ENCODE results near the gene NVL.
"Not testable (repeated sequence)": the region's sequence is repeated elsewhere in the genome, so short reads cannot be mapped to it uniquely, and the experiment has no call there.

The NVL gene

DNA sequence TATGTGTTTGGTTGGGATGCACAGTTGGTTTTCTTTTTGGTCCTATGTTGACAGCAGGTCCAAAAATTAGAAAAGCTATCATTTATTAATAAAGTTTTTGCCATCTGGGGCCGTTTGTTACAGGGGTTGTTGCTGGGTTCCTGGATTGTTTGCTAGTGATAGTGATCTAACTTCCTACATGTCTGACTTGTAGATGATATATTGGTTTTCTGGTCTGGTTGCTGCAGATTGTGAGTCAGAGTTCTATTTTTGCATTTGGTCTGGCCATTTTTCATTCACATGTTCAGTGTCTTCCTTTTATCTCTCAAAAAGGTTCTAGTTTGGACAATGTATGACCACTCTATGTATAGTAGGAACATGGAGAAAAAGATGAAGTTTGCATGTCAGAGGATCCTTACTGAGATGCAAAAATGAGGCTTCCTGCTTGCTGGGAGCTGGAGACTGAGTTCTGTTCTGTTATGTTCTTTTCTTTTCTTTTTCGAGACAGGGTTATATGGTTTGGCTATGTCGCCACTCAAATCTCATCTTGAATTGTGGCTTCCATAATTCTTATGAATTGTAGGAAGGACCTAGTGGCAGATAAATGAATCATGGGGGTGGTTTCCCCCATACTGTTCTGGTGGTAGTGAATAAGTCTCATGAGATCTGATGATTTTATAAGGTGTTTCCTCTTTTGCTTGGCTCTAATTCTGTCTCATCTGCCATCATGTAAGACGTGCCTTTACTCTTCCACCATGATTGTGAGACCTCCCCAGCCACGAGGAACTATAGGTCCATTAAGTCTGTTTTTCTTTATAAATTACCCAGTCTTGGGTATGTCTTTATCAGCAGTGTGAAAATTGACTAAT, 4.2 kb upstream of the NVL start:
- no peak for DNase-seq

GRCh38 chr1:224333309-224333926, 3.4 kb upstream of the NVL start:
- no peak for DNase-seq

GRCh38 chr1:224331824-224332223, 1.9 kb upstream of the NVL start:
- DNase-seq, result no peak

GRCh38 chr1:224331326-224331725, 1.4 kb upstream of the NVL start:
- no peak for DNase-seq

DNA sequence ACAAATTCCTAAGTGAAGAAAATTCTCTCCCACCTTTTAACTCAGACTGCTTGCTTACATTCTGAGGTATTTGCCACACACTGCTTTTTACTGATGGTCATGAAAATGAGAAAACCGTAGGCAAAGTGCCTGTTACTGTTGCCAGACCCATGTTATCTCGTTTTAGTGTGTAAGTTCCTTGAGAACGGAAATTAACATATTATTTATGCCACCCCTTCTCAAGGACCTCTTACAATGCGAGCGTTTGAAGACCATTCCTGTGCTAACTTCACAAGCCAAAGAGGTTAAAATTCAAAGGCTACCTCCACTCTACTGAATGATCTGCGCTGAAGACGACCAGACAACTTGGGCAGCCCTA, 509 bp downstream of the NVL start:
- DNase-seq, result no peak

GRCh38 chr1:224328644-224329043, 1.3 kb downstream of the NVL start:
- no peak for DNase-seq

DNA sequence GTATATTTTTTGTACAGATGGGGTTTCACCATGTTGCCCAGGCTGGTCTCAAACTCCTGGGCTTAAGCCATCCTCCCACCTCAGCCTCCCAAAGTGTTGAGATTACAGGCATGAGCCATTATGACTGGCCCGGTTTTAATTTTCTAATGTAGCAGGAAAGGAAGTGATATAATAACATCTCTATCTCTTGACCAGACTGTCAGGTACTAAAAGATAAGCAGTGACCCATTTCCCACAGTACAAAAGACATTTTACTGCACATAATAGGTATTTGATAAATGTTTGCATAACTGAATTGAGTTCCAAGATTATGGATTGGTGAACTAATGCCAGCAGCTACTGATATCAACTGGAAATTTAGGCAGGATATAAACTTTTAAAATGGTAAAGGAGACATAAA, 4.0 kb downstream of the NVL start:
- DNase-seq, result no peak

DNA sequence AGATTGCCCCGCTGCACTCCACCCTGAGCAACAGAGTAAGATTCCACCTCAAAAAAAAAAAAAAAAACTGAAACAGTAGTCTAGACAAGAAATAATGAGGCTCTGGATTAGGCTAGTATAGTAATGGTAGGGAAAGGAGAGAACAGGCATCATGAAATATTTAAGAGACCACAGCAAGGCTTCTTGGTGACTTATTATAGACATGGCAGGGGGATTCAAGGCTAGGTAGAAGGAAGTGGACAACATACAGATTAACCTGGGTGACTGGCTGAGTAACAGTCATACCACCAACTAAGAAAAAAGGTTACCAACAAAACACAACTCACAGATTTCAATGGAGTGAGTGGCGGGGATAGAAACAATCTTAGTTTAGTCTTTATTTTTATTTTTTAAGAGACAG, 8.3 kb downstream of the NVL start:
- DNase-seq, result no peak

GRCh38 chr1:224317383-224318045, 12.5 kb downstream of the NVL start:
- DNase-seq, result no peak

DNA sequence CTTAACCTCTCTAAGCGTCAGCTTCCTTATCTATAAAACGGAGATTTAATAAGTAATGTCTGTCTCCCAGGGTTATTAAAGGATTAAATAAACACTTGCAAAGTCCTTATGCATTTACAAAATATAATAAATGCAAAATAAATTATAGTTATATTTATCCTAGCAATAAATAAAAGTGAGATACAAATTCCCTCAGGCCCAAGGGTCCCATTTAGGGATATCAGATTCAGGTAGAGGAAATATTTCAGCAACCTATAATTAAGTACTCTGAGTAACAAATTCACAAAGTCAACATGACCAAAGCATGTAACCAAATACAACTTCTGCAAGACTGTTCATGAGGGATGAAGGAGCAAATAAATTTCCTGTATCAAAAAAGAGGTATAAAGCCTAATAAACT, 17.9 kb downstream of the NVL start:
- no peak for DNase-seq

DNA sequence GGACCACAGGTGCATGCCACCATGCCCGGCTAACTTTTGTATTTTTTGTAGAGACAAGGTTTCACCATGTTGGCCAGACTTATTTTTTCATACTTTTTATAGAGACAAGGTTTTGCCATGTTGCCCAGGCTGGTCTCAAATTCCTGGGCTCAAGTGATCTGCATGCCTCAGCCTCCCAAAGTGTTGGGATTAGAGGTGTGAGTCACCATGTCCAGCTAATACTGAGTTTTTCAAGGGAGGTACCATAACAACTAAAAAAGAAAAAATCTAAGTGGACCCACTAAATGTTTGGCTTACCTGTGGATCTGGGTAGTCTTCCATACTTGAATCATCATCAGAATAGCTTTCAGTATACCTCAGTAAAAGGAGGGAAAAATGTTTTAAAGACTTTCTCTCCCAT, 18.5 kb downstream of the NVL start:
- not testable (repeated sequence) for DNase-seq

GRCh38 chr1:224308064-224308463, 21.9 kb downstream of the NVL start:
- no peak for DNase-seq

DNA sequence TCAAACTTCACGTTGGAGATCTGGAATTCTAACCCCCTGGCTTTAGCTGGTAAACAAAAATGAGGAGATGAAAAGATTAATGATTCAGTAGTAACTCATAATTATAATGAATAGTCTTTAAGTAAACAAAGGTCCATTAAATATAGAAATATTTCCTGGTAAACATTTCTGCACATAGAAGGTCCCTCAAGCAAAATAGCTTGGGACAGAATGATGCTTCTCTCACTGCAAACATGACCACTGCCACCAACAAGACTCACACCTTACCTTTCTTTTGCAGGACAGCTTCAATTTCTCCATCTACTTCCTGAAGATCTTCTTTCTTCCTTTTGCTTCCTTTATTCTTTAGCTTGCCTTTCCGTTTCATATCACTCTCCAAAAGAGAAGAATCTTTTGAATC, 25.2 kb downstream of the NVL start:
- no peak for DNase-seq

DNA sequence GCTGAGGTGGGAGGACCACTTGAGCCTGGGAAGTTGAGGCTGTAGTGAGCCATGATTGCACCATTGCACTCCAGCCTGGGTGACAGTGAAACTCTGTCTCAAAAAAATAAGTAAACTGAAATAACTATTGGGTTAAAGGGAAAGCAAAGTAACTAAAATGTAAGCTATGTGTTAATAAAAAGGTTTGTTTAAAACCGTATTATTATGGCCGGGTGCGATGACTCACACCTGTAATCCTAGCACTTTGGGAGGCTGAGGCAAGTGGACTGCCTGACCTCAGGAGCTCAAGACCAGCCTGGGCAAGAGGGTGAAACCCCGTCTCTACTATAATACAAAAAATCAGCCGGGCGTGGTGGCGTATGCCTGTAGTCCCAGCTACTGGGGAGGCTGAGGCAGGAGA, 27.0 kb downstream of the NVL start:
- DNase-seq, result no peak

- DNase-seq, result no peak
Measured at GRCh38 chr1:224301391-224301790, 28.6 kb downstream of the NVL start.

- DNase-seq, result no peak
Measured at GRCh38 chr1:224300346-224300745, 29.6 kb downstream of the NVL start.

DNA sequence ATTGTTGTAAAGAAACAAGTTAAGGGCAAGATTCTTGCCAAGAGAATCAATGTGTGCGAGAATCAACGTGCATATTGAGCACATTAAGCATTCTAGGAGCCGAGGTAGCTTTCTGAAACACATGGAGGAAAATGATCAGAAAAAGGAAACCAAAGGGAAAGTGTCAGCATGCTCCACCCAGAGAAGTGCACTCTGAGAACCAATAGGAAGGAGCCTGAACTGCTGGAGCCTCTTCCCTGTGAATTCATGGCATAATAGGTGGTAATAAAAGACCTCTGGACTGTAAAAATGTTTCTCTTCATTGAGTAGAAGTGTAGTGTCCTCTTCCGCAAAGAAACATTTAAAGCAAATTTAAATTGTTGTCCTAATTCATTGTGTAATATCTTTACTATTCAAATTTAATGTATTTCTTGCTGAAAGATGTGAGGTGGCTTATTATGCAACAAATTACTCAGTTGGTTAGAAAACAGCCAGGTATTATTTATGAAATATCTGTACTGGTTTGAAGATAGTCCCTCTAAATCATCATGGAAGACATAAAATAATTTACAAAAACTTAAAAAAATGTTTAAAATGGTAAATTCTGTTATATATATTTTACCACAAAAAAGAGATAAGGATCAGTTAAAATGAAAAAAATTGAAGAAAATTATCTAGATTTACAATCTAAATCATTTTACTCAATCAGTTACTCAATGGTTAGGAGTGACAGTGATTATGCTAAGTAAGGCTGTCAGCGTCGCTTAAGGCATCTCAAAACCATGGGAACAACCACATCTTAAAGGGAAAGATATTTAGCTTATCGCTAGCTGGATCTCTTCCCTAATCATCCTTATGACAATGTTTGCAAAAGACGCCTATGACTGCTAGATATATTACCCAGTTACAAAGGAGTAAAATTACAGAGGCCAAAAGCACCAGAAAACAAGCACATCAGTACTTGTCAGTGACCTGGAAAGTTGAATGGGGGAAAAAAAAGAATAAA, 31.3 kb downstream of the NVL start:
- DNase-seq, result no peak

DNA sequence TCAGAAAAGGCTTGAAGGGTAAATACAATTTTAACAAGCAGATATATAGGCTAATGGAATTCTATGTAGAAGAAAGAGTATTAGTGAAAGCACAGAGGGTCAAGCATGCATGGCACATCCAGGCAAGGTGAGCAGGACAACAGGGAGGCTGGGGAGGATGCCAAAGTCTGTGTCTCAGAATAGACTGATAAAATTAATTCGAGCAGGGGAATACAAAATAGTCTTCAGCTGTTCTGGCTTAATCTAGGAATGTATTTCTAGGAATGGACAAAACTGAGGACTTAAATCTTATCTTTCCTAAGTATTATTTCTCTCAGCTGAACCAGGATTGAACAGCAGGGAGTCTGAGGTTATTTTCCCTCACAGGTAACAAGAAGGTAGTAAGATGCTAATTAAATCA, 35.2 kb downstream of the NVL start:
- DNase-seq, result no peak

DNA sequence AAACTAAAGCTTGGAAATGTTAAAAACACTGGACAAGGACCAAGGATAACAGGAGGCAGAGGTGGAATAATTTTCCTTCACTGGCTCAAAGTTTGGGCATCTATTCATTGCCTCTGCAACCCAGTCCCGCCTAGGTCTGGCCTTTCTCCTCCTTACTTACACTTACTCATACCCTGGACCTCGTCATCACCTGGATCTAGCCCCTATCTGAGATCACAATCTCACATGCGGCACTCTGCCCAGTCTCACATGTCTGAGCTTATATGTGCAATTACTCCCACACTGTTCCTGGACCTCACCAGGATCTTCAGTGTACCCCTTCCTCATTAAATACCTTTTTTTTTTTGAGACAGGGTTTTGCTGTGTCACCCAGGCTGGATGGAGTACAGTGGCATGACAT, 37.6 kb downstream of the NVL start:
- no peak for DNase-seq

- no peak for DNase-seq
Measured at GRCh38 chr1:224289396-224289795, 40.6 kb downstream of the NVL start.

GRCh38 chr1:224287714-224288113, 42.3 kb downstream of the NVL start:
- DNase-seq, result no peak

- no peak for DNase-seq
Measured at GRCh38 chr1:224282140-224282539, 47.8 kb downstream of the NVL start.
